BJ (cell line): ENCODE data around the gene ACOXL. TPM values are rescaled to one million over a fixed set of nuclear protein-coding genes. Genes with fewer than 3 reads are reported as not detected.

Source experiments
- CTCF ChIA-PET: fragments of 350-600 bp; formaldehyde crosslinking; extraction: SDS; loops from one replicate; lab custom pipeline; 2021; ENCODE audit warnings: antibody characterized with exemption, inconsistent platforms; lab: Yijun Ruan, JAX
- POLR2A ChIA-PET: fragments of 300-600 bp; sonication (Branson Sonifier 250); formaldehyde crosslinking; extraction: SDS; loops from one replicate; lab custom pipeline; 2021; ENCODE audit warnings: antibody characterized with exemption; lab: Charles Lee
- DNase-seq: peaks from one replicate; pipeline ENCODE4 v3.0.0-alpha.2; 2011; ENCODE audit warnings: low read depth
- H3K27me3 ChIP-seq: 2 replicates; pipeline ENCODE4 v1.6.0; 2011; ENCODE audit warnings: low read length; ENCODE audit not compliant: control insufficient read depth, insufficient read depth
- H3K36me3 ChIP-seq: 2 replicates; pipeline ENCODE4 v1.5.1; 2011; ENCODE audit warnings: low read length; ENCODE audit not compliant: control insufficient read depth, insufficient read depth
- H3K4me3 ChIP-seq: 2 replicates; pipeline ENCODE4 v1.5.1; 2011; ENCODE audit warnings: low read depth, mild to moderate bottlenecking, control low read depth, low read length
- CTCF ChIP-seq: IDR thresholded peaks from 2 replicates; pipeline ENCODE4 v1.5.1; 2011; ENCODE audit warnings: low read depth, mild to moderate bottlenecking, control low read depth, inconsistent platforms, low read length, moderate library complexity; ENCODE audit not compliant: insufficient read depth
- polyA plus RNA-seq: library from polyadenylated mRNA; depleted of rRNA; stranded (reverse); fragments of >200 nt; gene quantifications from 2 replicates; pipeline ENCODE4 v1.2.3, GENCODE V29; 2011

Gene ACOXL
- polyA plus RNA-seq, 1 experiment = not detected

DNA sequence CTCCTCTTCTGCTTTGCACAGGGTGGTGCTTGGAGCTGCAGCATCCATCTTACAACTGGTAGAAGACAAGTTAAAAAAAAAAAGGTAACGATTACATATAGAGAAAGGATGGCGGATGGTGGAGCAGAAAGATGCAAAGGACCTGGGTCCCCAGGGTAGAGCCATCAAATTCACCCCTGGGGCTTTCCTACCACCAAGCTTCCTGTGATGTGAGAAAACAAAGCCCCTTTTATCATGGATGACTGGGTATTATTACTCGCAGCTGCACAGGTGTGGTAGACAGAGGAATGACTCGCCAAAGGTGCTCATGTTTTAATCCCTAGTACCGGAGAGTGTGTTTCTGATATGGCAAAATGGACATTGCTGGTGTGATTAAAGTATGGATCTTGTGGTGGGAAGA, 1.3 kb upstream of the ACOXL start:
- Histone ChIP-seq H3K4me3 (no peak overlapping the region), H3K27me3 (peaks cover 37% of the 10 kb centered on the region), H3K36me3 (no peaks in the 10 kb centered on the region)
- no peak for TF ChIP-seq CTCF
- no peak for DNase-seq
- ChIA-PET POLR2A (no interaction called here), CTCF (interaction anchor here (0.9 kb wide), 1 partner anchor 24 kb away, joined by 3 read pairs; no protein-coding TSS in a partner anchor)

DNA sequence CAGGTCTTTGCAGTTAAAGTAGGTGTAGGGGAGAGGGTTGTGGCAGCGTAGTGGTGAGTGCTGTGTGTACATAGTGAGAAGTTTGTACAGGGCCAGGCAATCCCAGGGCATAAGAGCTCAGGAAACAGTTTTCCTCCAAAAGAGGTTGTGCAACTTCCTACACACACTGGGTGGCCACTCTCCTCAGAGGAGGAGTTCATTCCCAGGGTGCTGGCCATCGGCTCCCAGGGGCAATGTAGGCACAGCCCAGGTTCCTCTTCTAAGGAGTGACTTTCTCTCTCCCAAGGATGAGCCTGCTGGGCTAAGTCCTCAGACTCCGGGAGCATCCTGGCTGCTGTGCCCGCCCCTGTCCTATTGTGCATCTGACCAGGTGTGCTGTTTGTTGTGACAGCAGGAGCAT, 3.0 kb downstream of the ACOXL start:
- ChIA-PET POLR2A (no interaction called here), CTCF (no interaction called here)

GRCh38 chr2:110737783-110738182, 5.4 kb downstream of the ACOXL start:
- Histone ChIP-seq H3K4me3 (no peak overlapping the region), H3K36me3 (no peaks in the 10 kb centered on the region), H3K27me3 (peaks cover 21% of the 10 kb centered on the region)
- no peak for TF ChIP-seq CTCF
- ChIA-PET POLR2A (no interaction called here), CTCF (interaction anchor here (1.2 kb wide), 1 partner anchor 17 kb away, joined by 3 read pairs; no protein-coding TSS in a partner anchor)
- DNase-seq = no peak

More for the DNA sequence above, 3.0 kb downstream of the ACOXL start:
- no peak for TF ChIP-seq CTCF
- Histone ChIP-seq H3K27me3 (peaks cover 34% of the 10 kb centered on the region), H3K4me3 (no peak overlapping the region), H3K36me3 (no peaks in the 10 kb centered on the region)
- no peak for DNase-seq

DNA sequence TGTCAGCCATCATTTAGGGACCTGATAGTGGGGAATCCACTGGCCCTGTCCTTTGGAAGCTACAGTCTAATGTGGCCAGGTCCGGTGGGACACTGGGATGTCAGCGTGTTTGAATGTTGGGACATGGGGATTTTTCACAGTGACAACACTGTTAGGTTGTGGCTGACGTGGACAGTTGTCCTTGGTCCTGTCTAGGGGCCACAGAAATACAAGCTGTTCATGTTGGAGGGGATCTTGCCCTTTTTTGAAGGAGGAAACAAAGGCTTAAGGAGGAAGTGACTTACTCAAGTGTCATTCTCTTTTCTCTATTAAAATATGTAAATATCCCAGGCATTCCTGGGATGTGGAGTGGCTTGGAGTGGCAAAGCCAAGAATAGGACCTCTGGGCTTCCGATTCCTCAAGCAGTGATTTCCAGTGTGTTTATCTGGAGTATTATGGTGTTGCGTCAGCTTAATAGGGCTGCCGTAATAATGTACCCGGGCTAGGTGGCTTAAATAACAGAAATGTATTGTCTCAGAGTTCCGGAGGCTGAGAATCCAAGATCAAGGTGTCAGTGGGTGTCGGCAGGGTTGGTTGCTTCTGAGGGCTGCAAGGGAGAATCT, 8.5 kb downstream of the ACOXL start:
- no peak for DNase-seq
- ChIA-PET POLR2A (no interaction called here), CTCF (interaction anchor here (0.6 kb wide), 1 partner anchor 34 kb away, joined by 3 read pairs; no protein-coding TSS in a partner anchor)
- H3K4me3 ChIP-seq = no peak overlapping the region
- peaks cover 12% of the 10 kb centered on the region for H3K27me3 ChIP-seq
- no peak for TF ChIP-seq CTCF
- no peaks in the 10 kb centered on the region for H3K36me3 ChIP-seq

DNA sequence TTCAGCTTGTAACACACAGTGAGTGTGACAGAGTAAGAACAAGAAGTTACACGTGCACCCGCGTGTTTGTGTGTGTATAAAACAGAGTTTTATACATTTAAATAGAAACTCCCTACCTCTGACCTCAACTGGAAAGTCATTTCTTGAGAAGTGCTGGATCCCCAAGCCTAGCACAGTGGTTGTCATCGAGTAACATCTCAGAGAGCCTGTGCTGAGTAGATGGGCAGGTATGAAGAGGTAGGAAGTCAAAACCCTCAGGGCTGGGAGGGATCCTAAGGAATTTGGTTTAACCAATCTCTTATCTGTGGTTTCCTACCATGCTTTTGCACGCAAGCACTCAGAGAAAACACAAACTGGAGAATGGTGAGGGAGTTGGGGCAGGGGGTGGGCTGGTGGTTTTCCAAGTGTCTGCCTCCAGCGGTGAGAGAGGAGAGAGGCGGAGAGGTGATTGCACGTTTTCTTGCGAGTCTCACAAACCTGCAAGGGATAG, 9.2 kb downstream of the ACOXL start:
- no peak for DNase-seq
- POLR2A ChIA-PET = no interaction called here

More for the DNA sequence above, 9.2 kb downstream of the ACOXL start:
- Histone ChIP-seq H3K4me3 (no peak overlapping the region), H3K27me3 (peaks cover 17% of the 10 kb centered on the region), H3K36me3 (no peaks in the 10 kb centered on the region)
- TF ChIP-seq CTCF = no peak
- CTCF ChIA-PET = interaction anchor here (0.6 kb wide), 1 partner anchor 35 kb away, joined by 3 read pairs; no protein-coding TSS in a partner anchor
